ENCODE results near the gene PCDHA2.
"Not testable (repeated sequence)": the region's sequence is repeated elsewhere in the genome, so short reads cannot be mapped to it uniquely, and the experiment has no call there.

The PCDHA2 gene

GRCh38 chr5:140794595-140795258 lies at the start of gene PCDHA2:
TSS of gene PCDHA2 (plus strand) at chr5:140794852.
- no peak for DNase-seq

GRCh38 chr5:140753561-140753960 lies 41.1 kb upstream of the PCDHA2 start:
- DNase-seq: no peak

GRCh38 chr5:140764177-140764973 lies 30.3 kb upstream of the PCDHA2 start:
- DNase-seq: no peak

DNA sequence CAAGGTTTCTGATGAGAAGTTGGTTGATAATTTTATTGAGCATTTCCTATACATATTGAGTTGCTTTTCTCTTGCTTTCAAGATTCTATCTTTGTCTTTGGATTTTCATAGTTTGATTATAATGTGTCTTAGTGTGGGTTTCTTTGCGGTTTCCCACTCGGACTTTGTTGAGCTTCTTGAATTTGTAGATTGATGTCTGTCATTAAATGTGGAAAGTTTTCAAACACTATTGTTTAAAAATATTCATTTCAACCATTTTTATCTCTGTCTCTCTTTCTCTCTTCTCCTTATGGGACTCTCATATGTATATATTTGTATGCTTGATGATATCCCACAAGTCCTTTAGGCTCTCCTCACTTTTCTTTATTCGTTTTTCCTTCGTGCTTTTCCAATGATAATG lies 27.2 kb upstream of the PCDHA2 start:
- DNase-seq: no peak

DNA sequence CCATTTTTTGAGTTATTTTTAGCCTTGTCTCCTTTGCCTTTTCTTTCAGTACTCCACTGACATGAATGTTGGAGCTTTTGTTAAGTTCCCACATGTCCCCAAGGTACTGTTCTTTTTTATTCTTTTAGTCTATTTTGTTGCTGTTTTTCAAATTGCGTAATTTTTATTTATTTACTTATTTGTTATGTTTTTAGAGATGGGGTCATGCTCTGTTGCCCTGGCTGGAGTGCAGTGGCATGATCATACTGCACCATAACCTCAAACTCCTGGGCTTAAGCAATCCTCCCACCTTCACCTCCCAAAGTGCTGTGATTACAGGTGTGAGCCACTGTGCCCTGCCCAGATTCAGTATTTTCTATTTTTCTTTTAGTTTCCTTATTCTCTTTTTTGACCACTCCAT lies 14.1 kb upstream of the PCDHA2 start:
- no peak for DNase-seq

DNA sequence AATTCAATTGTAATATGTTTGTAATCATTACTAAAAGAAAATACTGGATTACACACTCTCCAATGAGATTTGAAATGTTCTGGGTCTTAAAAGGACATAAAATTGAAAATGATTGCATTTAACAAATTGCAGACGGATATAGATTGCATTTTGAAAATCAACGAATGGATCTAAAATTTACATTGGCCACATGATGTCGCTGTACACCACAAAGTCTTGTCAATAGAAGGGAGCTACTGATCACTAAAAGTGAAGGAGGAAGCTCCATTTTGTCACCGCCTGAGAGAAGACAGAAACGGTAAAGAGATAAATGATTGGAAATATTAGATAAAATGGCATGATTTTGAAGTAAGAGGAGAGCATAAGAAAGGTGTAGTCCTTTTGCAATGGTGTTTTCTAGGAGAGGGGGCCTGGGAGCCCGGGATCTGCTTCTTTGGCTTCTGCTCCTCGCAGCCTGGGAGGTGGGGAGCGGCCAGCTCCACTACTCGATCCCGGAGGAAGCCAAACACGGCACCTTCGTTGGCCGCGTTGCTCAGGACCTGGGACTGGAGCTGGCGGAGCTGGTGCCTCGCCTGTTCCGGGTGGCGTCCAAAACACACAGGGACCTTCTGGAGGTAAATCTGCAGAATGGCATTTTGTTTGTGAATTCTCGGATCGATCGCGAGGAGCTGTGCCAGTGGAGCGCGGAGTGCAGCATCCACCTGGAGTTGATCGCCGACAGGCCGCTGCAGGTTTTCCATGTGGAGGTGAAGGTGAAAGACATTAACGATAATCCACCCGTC lies 8.6 kb upstream of the PCDHA2 start, which contains the start of gene PCDHA1:
PCDHA1 (plus strand) TSS at position 236 of the 782 bp plus-strand sequence.
- DNase-seq: peak; percentile 35

GRCh38 chr5:140787422-140787821 lies 7.2 kb upstream of the PCDHA2 start:
- DNase-seq: not testable (repeated sequence)

- DNase-seq: not testable (repeated sequence)
Observed at GRCh38 chr5:140787849-140788504, 6.7 kb upstream of the PCDHA2 start.

GRCh38 chr5:140791089-140791488 lies 3.6 kb upstream of the PCDHA2 start:
- no peak for DNase-seq

GRCh38 chr5:140795259-140795641 lies 598 bp downstream of the PCDHA2 start:
- no peak for DNase-seq

DNA sequence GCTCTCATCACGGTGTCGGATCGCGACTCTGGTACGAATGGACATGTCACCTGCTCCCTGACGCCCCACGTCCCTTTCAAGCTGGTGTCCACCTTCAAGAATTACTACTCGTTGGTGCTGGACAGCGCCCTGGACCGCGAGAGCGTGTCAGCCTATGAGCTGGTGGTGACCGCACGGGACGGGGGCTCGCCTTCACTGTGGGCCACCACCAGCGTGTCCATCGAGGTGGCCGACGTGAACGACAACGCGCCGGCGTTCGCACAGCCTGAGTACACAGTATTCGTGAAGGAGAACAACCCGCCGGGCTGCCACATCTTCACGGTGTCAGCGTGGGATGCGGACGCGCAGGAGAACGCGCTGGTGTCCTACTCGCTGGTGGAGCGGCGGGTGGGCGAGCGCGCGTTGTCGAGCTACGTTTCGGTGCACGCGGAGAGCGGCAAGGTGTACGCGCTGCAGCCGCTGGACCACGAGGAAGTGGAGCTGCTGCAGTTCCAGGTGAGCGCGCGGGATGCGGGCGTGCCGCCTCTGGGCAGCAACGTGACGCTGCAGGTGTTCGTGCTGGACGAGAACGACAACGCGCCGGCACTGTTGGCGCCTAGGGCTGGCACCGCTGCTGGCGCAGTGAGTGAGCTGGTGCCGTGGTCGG lies 1.5 kb downstream of the PCDHA2 start:
- DNase-seq: not testable (repeated sequence)

- no peak for DNase-seq
Observed at GRCh38 chr5:140796718-140797095, 2.1 kb downstream of the PCDHA2 start.

DNA sequence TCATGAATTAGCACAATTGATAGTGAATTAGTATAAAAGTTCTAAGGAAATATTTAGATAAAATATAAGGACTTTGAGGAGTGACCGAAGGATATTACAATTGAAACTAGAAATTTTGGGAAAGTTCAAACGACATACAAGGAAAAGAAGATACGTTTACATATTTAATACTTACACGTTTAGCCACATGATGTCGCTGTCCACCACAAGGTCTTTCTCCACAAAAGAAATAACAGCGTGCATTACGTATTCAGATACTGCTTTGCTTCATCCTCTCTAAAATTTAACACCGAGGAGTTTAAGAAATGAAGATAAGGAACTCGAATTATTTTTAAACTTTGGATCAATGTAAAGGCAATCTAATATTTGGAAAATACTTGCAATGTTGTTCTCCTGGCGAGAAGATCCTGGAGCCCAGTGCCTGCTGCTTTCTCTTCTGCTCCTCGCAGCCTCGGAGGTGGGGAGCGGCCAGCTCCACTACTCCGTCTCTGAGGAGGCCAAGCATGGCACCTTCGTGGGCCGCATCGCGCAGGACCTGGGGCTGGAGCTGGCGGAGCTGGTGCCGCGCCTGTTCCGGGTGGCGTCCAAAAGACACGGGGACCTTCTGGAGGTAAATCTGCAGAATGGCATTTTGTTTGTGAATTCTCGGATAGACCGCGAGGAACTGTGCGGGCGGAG lies 6.3 kb downstream of the PCDHA2 start, which contains the start of gene PCDHA3:
PCDHA3 (plus strand) TSS at position 242 of the 678 bp plus-strand sequence.
- no peak for DNase-seq

- no peak for DNase-seq
Observed at GRCh38 chr5:140801494-140801841, 6.8 kb downstream of the PCDHA2 start.

GRCh38 chr5:140802381-140802780 lies 7.7 kb downstream of the PCDHA2 start:
- DNase-seq: not testable (repeated sequence)

DNA sequence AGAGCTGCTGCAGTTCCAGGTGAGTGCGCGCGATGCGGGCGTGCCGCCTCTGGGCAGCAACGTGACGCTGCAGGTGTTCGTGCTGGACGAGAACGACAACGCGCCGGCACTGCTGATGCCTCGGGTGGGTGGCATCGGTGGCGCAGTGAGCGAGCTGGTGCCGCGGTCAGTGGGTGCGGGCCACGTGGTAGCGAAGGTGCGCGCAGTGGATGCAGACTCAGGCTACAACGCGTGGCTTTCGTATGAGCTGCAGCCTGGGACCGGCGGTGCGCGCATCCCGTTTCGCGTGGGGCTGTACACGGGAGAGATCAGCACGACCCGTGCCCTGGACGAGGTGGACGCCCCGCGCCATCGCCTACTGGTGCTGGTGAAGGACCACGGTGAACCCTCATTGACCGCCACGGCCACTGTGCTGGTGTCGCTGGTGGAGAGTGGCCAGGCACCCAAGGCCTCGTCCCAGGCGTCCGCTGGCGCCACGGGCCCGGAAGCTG lies 8.2 kb downstream of the PCDHA2 start:
- DNase-seq: no peak

DNA sequence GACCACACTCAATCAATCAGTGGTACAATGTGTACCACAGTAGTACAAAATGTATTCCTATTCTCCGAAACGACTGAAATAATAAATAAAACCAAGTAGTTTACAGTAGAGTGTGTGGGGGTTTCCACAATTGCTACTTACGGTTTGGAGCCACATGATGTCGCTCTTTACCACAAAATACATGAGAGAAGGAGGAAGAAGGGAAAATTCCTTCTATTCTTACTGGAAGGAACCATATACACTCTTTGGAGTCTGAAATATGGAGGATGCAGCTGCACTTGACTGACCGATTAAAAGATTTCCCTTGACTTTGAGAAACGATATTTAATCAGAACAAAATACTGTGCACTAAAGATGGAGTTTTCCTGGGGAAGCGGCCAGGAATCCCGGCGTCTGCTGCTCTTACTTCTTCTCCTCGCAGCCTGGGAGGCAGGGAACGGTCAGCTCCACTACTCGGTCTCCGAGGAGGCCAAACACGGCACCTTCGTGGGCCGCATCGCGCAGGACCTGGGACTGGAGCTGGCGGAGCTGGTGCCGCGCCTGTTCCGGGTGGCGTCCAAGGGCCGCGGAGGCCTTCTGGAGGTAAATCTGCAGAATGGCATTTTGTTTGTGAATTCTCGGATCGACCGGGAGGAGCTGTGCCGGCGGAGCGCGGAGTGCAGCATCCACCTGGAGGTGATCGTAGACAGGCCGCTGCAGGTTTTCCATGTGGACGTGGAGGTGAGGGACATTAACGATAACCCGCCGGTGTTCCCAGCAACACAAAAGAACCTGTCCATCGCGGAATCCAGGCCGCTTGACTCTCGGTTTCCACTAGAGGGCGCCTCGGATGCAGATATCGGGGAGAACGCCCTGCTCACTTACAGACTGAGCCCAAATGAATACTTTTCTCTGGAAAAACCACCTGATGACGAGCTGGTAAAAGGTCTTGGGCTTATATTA lies 12.5 kb downstream of the PCDHA2 start, which contains the start of gene PCDHA4:
PCDHA4 (plus strand) TSS at position 235 of the 942 bp plus-strand sequence.
- no peak for DNase-seq

GRCh38 chr5:140808241-140808888 lies 13.7 kb downstream of the PCDHA2 start:
- DNase-seq: not testable (repeated sequence)

DNA sequence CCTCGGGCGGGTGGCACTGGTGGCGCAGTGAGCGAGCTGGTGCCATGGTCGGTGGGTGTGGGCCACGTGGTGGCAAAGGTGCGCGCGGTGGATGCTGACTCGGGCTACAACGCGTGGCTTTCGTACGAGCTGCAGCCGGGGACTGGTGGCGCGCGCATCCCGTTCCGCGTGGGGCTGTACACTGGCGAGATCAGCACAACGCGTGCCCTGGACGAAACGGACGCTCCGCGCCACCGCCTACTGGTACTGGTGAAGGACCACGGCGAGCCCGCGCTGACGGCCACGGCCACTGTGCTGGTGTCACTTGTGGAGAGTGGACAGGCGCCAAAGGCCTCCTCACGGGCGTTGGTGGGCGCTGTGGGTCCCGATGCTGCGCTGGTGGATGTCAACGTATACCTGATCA lies 14.2 kb downstream of the PCDHA2 start:
- no peak for DNase-seq
